Measurements from ENCODE around the gene SEMA5B. TPM values are rescaled to one million over a fixed set of nuclear protein-coding genes. Genes with fewer than 3 reads are reported as not detected.

SEMA5B gene
- total and polyA plus RNA-seq, 4 donors, result 0.20 to 1.1 (median 0.23) TPM

GRCh38 chr3:122928396-122929187, 99.0 kb downstream of the SEMA5B start:
- no peak overlapping the region for H3K27ac ChIP-seq (ENCODE audit: low read depth in 1 of 2, low read length in 2 of 2)
- H3K9ac ChIP-seq (ENCODE audit: low read depth in 1 of 2, low read length in 2 of 2), result no peak overlapping the region
- H3K36me3 ChIP-seq (ENCODE audit: control insufficient read depth in 4 of 4, insufficient read depth in 3 of 4, low read depth in 1 of 4, low read length in 3 of 4), result no peaks in the 10 kb centered on the region
- DNase-seq (ENCODE audit: low spot score), result no peak
- H3K9me3 ChIP-seq (ENCODE audit: control insufficient read depth in 4 of 4, low read length in 3 of 4), result no peaks in the 10 kb centered on the region
- WGBS, result 88% methylated on average over 24 of the region's 24 CpGs
- no peaks in the 10 kb centered on the region for H3K4me1 ChIP-seq (ENCODE audit: control insufficient read depth in 4 of 4, insufficient read depth in 4 of 4, low read length in 3 of 4)
- TF ChIP-seq, protein P1, sequence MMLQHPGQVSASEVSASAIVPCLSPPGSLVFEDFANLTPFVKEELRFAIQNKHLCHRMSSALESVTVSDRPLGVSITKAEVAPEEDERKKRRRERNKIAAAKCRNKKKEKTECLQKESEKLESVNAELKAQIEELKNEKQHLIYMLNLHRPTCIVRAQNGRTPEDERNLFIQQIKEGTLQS (IDR thresholded peaks at IDR 0.05), result no peak
- TF ChIP-seq HNF4A (conservative IDR thresholded peaks at IDR 0.05), result no peak
- no peak for TF ChIP-seq JUND (IDR thresholded peaks at IDR 0.05)
- TF ChIP-seq MAX (IDR thresholded peaks at IDR 0.05), result no peak
- TF ChIP-seq FOXA2 (IDR thresholded peaks at IDR 0.05), result no peak
- no peak for TF ChIP-seq SP1 (IDR thresholded peaks at IDR 0.05)
- TF ChIP-seq HNF4G (IDR thresholded peaks at IDR 0.05), result no peak
- no peak for TF ChIP-seq FOXA1 (IDR thresholded peaks at IDR 0.05)
- no peak for TF ChIP-seq TAF1 (conservative IDR thresholded peaks at IDR 0.05)
- TF ChIP-seq EGR1 (IDR thresholded peaks at IDR 0.05; ENCODE audit: low read depth in 2 of 2), result no peak
- H3K27me3 ChIP-seq (ENCODE audit: control insufficient read depth in 4 of 4, insufficient read depth in 4 of 4, low read length in 3 of 4), result no peaks in the 10 kb centered on the region
- no peak overlapping the region for H3K4me3 ChIP-seq (ENCODE audit: low read depth in 1 of 3, low read length in 3 of 3)

DNA sequence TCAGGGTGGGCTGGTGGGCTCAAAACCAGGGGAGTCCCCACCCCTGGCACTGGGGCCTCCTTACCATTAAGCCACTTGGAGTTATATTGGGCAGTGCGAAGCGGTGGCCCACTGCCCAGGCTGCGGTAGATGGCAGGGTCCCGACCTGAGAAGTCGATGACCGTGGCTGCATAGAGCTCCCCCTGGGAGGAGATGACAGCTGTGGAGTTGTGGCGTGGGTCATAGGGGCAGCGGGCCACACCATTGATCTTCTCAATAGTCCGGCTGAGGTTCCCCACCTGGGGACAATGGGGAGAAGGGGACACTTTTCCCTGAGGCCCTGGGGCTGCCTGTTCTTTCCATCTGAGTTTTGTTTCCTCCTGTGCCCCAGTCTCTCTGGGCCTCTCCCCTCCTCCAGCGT, 99.8 kb downstream of the SEMA5B start:
- Histone ChIP-seq H3K27ac (ENCODE audit: low read depth in 1 of 2, low read length in 2 of 2) (no peak overlapping the region), H3K9ac (ENCODE audit: low read depth in 1 of 2, low read length in 2 of 2) (no peak overlapping the region), H3K9me3 (ENCODE audit: control insufficient read depth in 4 of 4, low read length in 3 of 4) (no peaks in the 10 kb centered on the region), H3K36me3 (ENCODE audit: control insufficient read depth in 4 of 4, insufficient read depth in 3 of 4, low read depth in 1 of 4, low read length in 3 of 4) (no peaks in the 10 kb centered on the region), H3K27me3 (ENCODE audit: control insufficient read depth in 4 of 4, insufficient read depth in 4 of 4, low read length in 3 of 4) (peaks cover 0 to 7% (median 3%) of the 10 kb centered on the region in 4 donors), H3K4me3 (ENCODE audit: low read depth in 1 of 3, low read length in 3 of 3) (no peak overlapping the region), H3K4me1 (ENCODE audit: control insufficient read depth in 4 of 4, insufficient read depth in 4 of 4, low read length in 3 of 4) (peaks cover 0 to under 1% (median 0%) of the 10 kb centered on the region in 4 donors)
- TF ChIP-seq FOXA1 (IDR thresholded peaks at IDR 0.05) (no peak), GABPA (IDR thresholded peaks at IDR 0.05 in 1 of 2, conservative IDR thresholded peaks at IDR 0.05 in 1 of 2) (no peak), EGR1 (IDR thresholded peaks at IDR 0.05; ENCODE audit: low read depth in 2 of 2) (no peak), MAX (IDR thresholded peaks at IDR 0.05) (no peak), SP1 (IDR thresholded peaks at IDR 0.05) (no peak), TAF1 (conservative IDR thresholded peaks at IDR 0.05) (no peak), HNF4G (IDR thresholded peaks at IDR 0.05) (no peak), YY1 (IDR thresholded peaks at IDR 0.05) (no peak), CTCF (IDR thresholded peaks at IDR 0.05; ENCODE audit: low read depth, low read length, missing input control) (no peak), RAD21 (IDR thresholded peaks at IDR 0.05) (no peak), NR2F2 (IDR thresholded peaks at IDR 0.05) (no peak), RXRA (IDR thresholded peaks at IDR 0.05) (no peak), HNF4A (conservative IDR thresholded peaks at IDR 0.05) (no peak), FOXA2 (IDR thresholded peaks at IDR 0.05) (no peak), JUND (IDR thresholded peaks at IDR 0.05) (no peak)
- TF ChIP-seq, protein P1 (IDR thresholded peaks at IDR 0.05), result no peak
- TF ChIP-seq, protein P2, sequence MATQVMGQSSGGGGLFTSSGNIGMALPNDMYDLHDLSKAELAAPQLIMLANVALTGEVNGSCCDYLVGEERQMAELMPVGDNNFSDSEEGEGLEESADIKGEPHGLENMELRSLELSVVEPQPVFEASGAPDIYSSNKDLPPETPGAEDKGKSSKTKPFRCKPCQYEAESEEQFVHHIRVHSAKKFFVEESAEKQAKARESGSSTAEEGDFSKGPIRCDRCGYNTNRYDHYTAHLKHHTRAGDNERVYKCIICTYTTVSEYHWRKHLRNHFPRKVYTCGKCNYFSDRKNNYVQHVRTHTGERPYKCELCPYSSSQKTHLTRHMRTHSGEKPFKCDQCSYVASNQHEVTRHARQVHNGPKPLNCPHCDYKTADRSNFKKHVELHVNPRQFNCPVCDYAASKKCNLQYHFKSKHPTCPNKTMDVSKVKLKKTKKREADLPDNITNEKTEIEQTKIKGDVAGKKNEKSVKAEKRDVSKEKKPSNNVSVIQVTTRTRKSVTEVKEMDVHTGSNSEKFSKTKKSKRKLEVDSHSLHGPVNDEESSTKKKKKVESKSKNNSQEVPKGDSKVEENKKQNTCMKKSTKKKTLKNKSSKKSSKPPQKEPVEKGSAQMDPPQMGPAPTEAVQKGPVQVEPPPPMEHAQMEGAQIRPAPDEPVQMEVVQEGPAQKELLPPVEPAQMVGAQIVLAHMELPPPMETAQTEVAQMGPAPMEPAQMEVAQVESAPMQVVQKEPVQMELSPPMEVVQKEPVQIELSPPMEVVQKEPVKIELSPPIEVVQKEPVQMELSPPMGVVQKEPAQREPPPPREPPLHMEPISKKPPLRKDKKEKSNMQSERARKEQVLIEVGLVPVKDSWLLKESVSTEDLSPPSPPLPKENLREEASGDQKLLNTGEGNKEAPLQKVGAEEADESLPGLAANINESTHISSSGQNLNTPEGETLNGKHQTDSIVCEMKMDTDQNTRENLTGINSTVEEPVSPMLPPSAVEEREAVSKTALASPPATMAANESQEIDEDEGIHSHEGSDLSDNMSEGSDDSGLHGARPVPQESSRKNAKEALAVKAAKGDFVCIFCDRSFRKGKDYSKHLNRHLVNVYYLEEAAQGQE (IDR thresholded peaks at IDR 0.05), result no peak
- no peak for DNase-seq (ENCODE audit: low spot score)
- 94% methylated on average over 10 of the region's 10 CpGs for WGBS

Data from liver (tissue), 9 donors.